Mesenchymal stem cell (in vitro differentiated cells and primary cell): ENCODE results near the gene CLIC1.

ENCODE experiments used
- DNase-seq: peaks from one replicate; pipeline ENCODE4 v3.0.0-alpha.2; 2013
- H2AFZ ChIP-seq: one replicate; pipeline ENCODE4 v1.6.1; 2013; ENCODE audit warnings: low read depth, mild to moderate bottlenecking, control low read depth, inconsistent platforms, low read length, moderate library complexity
- H2AK5ac ChIP-seq: 2 replicates; pipeline ENCODE4 v1.6.1; 2013; ENCODE audit warnings: low read length, moderate library complexity, mild to moderate bottlenecking, inconsistent platforms; ENCODE audit not compliant: severe bottlenecking
- H2BK120ac ChIP-seq: one replicate; pipeline ENCODE4 v1.6.1; 2013; ENCODE audit warnings: low read depth, mild to moderate bottlenecking, inconsistent platforms, low read length, moderate library complexity
- H2BK12ac ChIP-seq, 2 experiments: one replicate each; pipeline ENCODE4 v1.6.1; 2013; ENCODE audit warnings: inconsistent platforms in 2 of 2, low read length in 2 of 2, mild to moderate bottlenecking in 2 of 2, moderate library complexity in 2 of 2, control low read depth in 1 of 2
- H2BK15ac ChIP-seq: one replicate; pipeline ENCODE4 v1.6.1; 2013; ENCODE audit warnings: mild to moderate bottlenecking, low read depth, inconsistent platforms; ENCODE audit not compliant: poor library complexity, severe bottlenecking
- H2BK5ac ChIP-seq: 2 replicates; pipeline ENCODE4 v1.6.1; 2013; ENCODE audit warnings: low read depth, mild to moderate bottlenecking, low read length, control low read depth, inconsistent platforms; ENCODE audit not compliant: poor library complexity, severe bottlenecking
- H3K14ac ChIP-seq, 2 experiments: one replicate each; pipeline ENCODE4 v1.6.1; 2013; ENCODE audit warnings: inconsistent platforms in 2 of 2, low read length in 2 of 2, control low read depth in 1 of 2, mild to moderate bottlenecking in 1 of 2, moderate library complexity in 1 of 2
- H3K18ac ChIP-seq, 2 experiments: one replicate each; pipeline ENCODE4 v1.6.1; 2013; ENCODE audit warnings: inconsistent platforms in 2 of 2, low read length in 2 of 2, control low read depth in 1 of 2, low read depth in 1 of 2, mild to moderate bottlenecking in 1 of 2
- H3K23ac ChIP-seq, 2 experiments: one replicate each; pipeline ENCODE4 v1.6.1; 2013; ENCODE audit warnings: inconsistent platforms in 2 of 2, low read length in 2 of 2, mild to moderate bottlenecking in 2 of 2, moderate library complexity in 2 of 2, control low read depth in 1 of 2
- H3K27ac ChIP-seq: 2 replicates; pipeline ENCODE4 v1.5.1; 2013; ENCODE audit warnings: mild to moderate bottlenecking, moderate library complexity, low read length, control low read depth, inconsistent platforms; ENCODE audit not compliant: poor library complexity, severe bottlenecking
- H3K27me3 ChIP-seq, 2 experiments: 2 replicates each; pipeline versions ENCODE4 v1.6.1 to v1.7.0; 2013; ENCODE audit warnings: low read length in 2 of 2, mild to moderate bottlenecking in 2 of 2, moderate library complexity in 2 of 2, control low read depth in 1 of 2, inconsistent platforms in 1 of 2; ENCODE audit not compliant: control insufficient read depth in 1 of 2, insufficient read depth in 1 of 2
- H3K36me3 ChIP-seq, 2 experiments: 2 replicates each; pipeline versions ENCODE4 v1.6.1 to v1.7.0; 2013; ENCODE audit warnings: low read length in 2 of 2, control low read depth in 1 of 2, inconsistent platforms in 1 of 2, low read depth in 1 of 2, mild to moderate bottlenecking in 1 of 2; ENCODE audit not compliant: insufficient read depth in 2 of 2, control insufficient read depth in 1 of 2
- H3K4ac ChIP-seq, 2 experiments: one replicate each; pipeline ENCODE4 v1.6.1; 2013; ENCODE audit warnings: inconsistent platforms in 2 of 2, low read length in 2 of 2, mild to moderate bottlenecking in 2 of 2, moderate library complexity in 2 of 2, control low read depth in 1 of 2, low read depth in 1 of 2
- H3K4me1 ChIP-seq: 2 replicates; pipeline ENCODE4 v1.6.1; 2013; ENCODE audit warnings: low read depth, low read length, control low read depth; ENCODE audit not compliant: control insufficient read depth, insufficient read depth
- H3K4me2 ChIP-seq: 2 replicates; pipeline ENCODE4 v1.6.1; 2013; ENCODE audit warnings: low read length, mild to moderate bottlenecking, inconsistent platforms; ENCODE audit not compliant: poor library complexity, severe bottlenecking
- H3K4me3 ChIP-seq, 2 experiments: 2 replicates each; pipeline versions ENCODE4 v1.5.1 to v1.7.0; 2013; ENCODE audit warnings: low read length in 2 of 2, mild to moderate bottlenecking in 2 of 2, control low read depth in 1 of 2, low read depth in 1 of 2; ENCODE audit not compliant: insufficient read depth in 1 of 2
- H3K79me1 ChIP-seq: replicated peaks from 2 replicates; pipeline ENCODE4 v1.6.1; 2013; ENCODE audit warnings: mild to moderate bottlenecking, control low read depth, low read length, inconsistent platforms; ENCODE audit not compliant: poor library complexity, severe bottlenecking
- H3K9ac ChIP-seq: 2 replicates; pipeline ENCODE4 v1.7.0; 2013; ENCODE audit warnings: mild to moderate bottlenecking, low read length, moderate library complexity
- H3K9me3 ChIP-seq: 2 replicates; pipeline ENCODE4 v1.7.0; 2013; ENCODE audit warnings: mild to moderate bottlenecking, low read length; ENCODE audit not compliant: control insufficient read depth
- H4K8ac ChIP-seq: one replicate; pipeline ENCODE4 v1.6.1; 2013; ENCODE audit warnings: inconsistent platforms, mild to moderate bottlenecking, low read length, moderate library complexity
- H4K91ac ChIP-seq: one replicate; pipeline ENCODE4 v1.6.1; 2013; ENCODE audit warnings: mild to moderate bottlenecking, low read length, inconsistent platforms
- WGBS: methylation state at CpG from one replicate; pipeline ENCODE4 v1.1.7; 2013; ENCODE audit warnings: mixed read lengths; 5-methylcytosine and 5-hydroxymethylcytosine counted together

The CLIC1 gene

DNA sequence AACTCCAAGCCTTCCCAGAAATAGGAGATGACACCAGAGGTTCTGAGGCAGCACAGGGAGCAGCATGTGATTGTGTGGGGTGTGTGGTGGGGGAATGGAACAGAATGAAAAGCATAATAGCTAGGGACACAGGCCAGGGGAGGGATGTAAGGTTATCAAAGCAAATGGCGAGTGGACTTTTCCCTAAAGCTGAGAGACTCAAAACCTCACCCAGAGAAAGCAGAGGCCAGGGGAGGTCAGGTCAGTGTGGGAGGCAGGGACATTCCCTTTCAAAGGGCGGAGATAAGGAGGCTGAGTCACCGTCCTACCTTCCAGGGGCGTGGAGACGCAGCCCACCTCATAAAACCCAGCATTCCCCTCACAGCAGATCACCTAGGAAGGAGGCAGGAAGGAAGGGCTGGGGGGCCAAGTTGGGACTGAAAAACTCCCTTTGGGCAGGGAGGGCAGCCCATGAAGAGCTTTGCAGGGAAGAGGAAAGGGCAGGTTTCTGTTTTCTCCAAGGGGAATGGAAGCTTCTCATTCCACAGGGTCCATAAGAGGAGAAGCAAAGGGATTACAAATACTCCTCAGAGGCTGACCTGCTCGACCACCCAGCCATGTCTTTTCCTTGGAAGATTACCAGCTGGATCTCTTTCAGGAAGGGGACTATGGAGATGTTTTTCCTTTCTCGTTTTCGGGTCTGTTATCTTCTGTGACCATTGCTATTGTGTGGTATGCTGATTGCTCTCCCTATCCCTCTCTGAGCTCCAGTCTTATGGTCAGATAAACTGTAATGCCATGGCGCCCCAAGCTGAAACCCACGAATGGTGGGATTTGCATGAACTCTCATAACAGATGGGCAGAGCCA, 45.9 kb downstream of the CLIC1 start:
- H2BK120ac ChIP-seq: no peak overlapping the region
- 86% methylated on average over 6 of the region's 10 CpGs for WGBS

DNA sequence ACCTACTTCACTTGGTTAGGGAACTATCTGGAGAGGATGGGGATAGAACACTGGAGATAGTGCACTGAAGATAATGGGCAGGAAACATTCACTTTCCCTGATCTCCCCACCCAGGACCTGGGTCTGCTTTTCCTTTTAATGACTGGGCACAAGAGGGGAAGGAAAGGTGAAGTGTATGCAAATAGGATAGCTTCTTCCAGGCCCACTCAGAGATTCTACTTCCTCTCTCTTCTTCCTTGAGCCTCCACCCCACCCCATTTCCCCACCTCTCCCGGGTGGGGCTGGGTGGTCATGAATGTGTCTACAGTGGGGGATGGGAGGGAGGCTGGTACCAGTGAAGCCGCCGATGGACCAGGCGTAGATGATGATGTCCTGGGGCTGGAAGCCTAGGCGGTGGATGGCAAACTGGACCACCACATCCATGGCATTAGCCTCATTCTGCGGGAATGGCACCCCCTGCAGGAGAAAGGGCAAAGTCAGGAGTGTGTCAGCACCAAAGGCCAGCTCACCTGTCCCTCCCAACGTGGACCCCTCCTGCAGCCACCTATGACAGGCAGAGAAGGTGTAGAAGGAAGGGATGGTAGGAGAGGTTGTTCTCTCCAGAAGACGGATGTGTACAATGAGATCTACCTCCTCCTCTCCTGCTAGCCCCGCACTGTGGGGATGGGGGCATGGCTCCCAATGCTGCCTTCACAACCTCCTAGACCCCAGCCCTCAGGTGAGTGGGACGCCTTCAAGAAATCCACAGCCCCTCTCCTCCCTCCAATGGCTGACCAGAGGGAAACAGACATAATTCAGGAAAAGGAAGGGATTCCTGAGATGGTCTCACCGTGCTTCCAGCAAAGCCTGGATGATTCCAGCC, 46.9 kb downstream of the CLIC1 start:
- Histone ChIP-seq H3K18ac (no peak overlapping the region), H2BK15ac (no peak overlapping the region), H4K8ac (no peak overlapping the region), H2BK5ac (no peak overlapping the region), H3K4me2 (no peak overlapping the region), H3K36me3 (peaks cover 79 to 90% of the 10 kb centered on the region in 2 experiments), H3K4ac (no peak overlapping the region), H3K4me3 (no peak overlapping the region), H2AK5ac (no peak overlapping the region), H3K27ac (no peak overlapping the region), H3K4me1 (peaks cover 2% of the 10 kb centered on the region), H4K91ac (no peak overlapping the region), H3K27me3 (no peaks in the 10 kb centered on the region), H2AFZ (no peak overlapping the region), H2BK12ac (no peak overlapping the region), H2BK120ac (no peak overlapping the region), H3K9ac (no peak overlapping the region), H3K23ac (no peak overlapping the region), H3K14ac (no peak overlapping the region), H3K9me3 (no peaks in the 10 kb centered on the region), H3K79me1 (peaks cover 9% of the 10 kb centered on the region)
- WGBS: 76% methylated on average over 5 of the region's 11 CpGs
- DNase-seq: no peak

More for the DNA sequence above, 45.9 kb downstream of the CLIC1 start:
- Histone ChIP-seq H3K18ac (no peak overlapping the region), H4K91ac (no peak overlapping the region), H2BK5ac (no peak overlapping the region), H4K8ac (no peak overlapping the region), H3K9ac (no peak overlapping the region), H2AK5ac (no peak overlapping the region), H3K4ac (no peak overlapping the region), H2BK15ac (no peak overlapping the region), H3K4me1 (peaks cover 2% of the 10 kb centered on the region), H3K14ac (no peak overlapping the region), H3K27ac (no peak overlapping the region), H3K9me3 (no peaks in the 10 kb centered on the region), H3K4me3 (no peak overlapping the region), H3K79me1 (peaks cover 9% of the 10 kb centered on the region), H3K27me3 (no peaks in the 10 kb centered on the region), H3K36me3 (peaks cover 86 to 94% of the 10 kb centered on the region in 2 experiments), H3K23ac (no peak overlapping the region), H2AFZ (no peak overlapping the region), H3K4me2 (no peak overlapping the region), H2BK12ac (no peak overlapping the region)
- no peak for DNase-seq

DNA sequence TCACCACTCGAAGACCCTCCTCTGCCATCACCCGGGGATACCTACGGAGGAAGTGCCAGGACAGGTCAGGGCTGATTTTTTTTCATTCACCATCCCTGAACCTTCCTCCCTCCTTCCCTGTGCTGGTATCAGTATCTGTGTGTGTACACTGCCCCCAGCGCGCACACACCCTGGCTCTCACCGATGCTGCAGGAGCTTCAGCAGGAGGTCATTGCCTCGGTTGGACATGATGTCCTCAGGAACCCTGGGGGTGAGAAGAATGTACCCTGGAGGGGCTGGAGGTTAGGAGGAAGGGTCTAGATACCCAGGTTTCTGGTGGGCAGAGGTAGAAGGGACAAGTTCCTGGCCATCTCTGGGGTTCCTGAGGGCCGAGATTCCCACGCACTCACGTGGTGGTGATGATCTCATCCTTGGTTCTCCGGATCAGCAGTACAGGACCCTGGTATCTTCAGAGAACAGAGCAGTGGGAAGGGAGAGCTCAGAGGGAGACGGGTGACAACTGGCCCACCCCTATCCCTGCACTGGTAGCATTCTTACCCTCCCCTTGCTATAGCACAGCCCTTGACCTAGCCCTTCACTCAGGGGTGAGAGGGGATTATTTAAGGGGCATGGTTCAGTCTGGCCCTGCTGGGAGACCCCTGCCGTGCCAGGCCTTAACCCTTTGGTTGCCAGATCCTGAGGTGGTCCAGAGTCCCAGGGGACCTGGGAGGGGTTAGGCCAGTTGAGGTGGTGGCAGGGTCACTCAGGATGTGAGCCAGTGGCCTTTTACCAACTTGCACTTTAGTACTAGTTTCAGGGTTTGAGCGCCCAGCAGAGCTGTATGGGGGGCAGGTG, 48.3 kb downstream of the CLIC1 start:
- H3K4me1 ChIP-seq: peaks cover 2% of the 10 kb centered on the region
- no peak for DNase-seq
- H2AFZ ChIP-seq: no peak overlapping the region
- no peaks in the 10 kb centered on the region for H3K9me3 ChIP-seq
- H2BK12ac ChIP-seq: no peak overlapping the region
- 91% methylated on average over 13 of the region's 14 CpGs for WGBS
- no peak overlapping the region for H3K4me2 ChIP-seq
- H3K27me3 ChIP-seq: no peaks in the 10 kb centered on the region
- no peak overlapping the region for H3K27ac ChIP-seq
- H3K9ac ChIP-seq: no peak overlapping the region
- H3K36me3 ChIP-seq: peaks cover 74 to 82% of the 10 kb centered on the region in 2 experiments
- no peak overlapping the region for H2BK120ac ChIP-seq
- H3K79me1 ChIP-seq: peaks cover 5% of the 10 kb centered on the region
- no peak overlapping the region for H2AK5ac ChIP-seq
- no peak overlapping the region for H2BK15ac ChIP-seq
- H4K8ac ChIP-seq: no peak overlapping the region
- no peak overlapping the region for H3K4ac ChIP-seq
- H3K4me3 ChIP-seq: no peak overlapping the region
- no peak overlapping the region for H2BK5ac ChIP-seq
- H3K23ac ChIP-seq: no peak overlapping the region
- H3K14ac ChIP-seq: no peak overlapping the region
- H4K91ac ChIP-seq: no peak overlapping the region
- H3K18ac ChIP-seq: no peak overlapping the region
